ENCODE data around the gene PSMD11. TPM values are rescaled to one million over a fixed set of nuclear protein-coding genes. Genes with fewer than 3 reads are reported as not detected.

PSMD11 gene
- polyA plus RNA-seq, 3 donors, result 17.3 to 50.4 (median 38.0) TPM

- 0 to 1% (median 0%) methylated on average over 71 to 134 of the region's 135 CpGs for WGBS, 3 donors
- peak within 1 kb of the TSS; percentile 43 for H3K27ac ChIP-seq (ENCODE audit: low read depth, low read length)
Measured at GRCh38 chr17:32486701-32487472, 42.6 kb downstream of the PSMD11 start, which contains the start of gene CDK5R1. Gene CDK5R1, plus strand, starts transcription at chr17:32486993. Its CDS starts 628 bp downstream, at chr17:32487621.

GRCh38 chr17:32487473-32488176 lies 43.3 kb downstream of the PSMD11 start:
- H3K27ac ChIP-seq (ENCODE audit: low read depth, low read length), result no peak overlapping the region
- 41 to 47% (median 41%) methylated on average over 45 to 59 of the region's 59 CpGs for WGBS, 3 donors

- 92 to 98% (median 94%) methylated on average over 16 of the region's 16 CpGs for WGBS, 3 donors
- no peak overlapping the region for H3K27ac ChIP-seq (ENCODE audit: low read depth, low read length)
Measured at GRCh38 chr17:32488177-32488542, 43.9 kb downstream of the PSMD11 start.

GRCh38 chr17:32488604-32489180 lies 44.4 kb downstream of the PSMD11 start:
- WGBS, 3 donors, result 93 to 95% (median 94%) methylated on average over 13 of the region's 13 CpGs
- no peak overlapping the region for H3K27ac ChIP-seq (ENCODE audit: low read depth, low read length)

GRCh38 chr17:32489320-32490100 lies 45.2 kb downstream of the PSMD11 start:
- 67 to 91% (median 88%) methylated on average over 10 of the region's 10 CpGs for WGBS, 3 donors
- no peak overlapping the region for H3K27ac ChIP-seq (ENCODE audit: low read depth, low read length)

- 78 to 88% (median 87%) methylated on average over 16 of the region's 16 CpGs for WGBS, 3 donors
- H3K27ac ChIP-seq (ENCODE audit: low read depth, low read length), result no peak overlapping the region
Measured at GRCh38 chr17:32490101-32490482, 45.8 kb downstream of the PSMD11 start.

- no peak overlapping the region for H3K27ac ChIP-seq (ENCODE audit: low read depth, low read length)
- WGBS, 3 donors, result 84 to 88% (median 86%) methylated on average over 21 of the region's 21 CpGs
Measured at GRCh38 chr17:32491371-32492263, 47.3 kb downstream of the PSMD11 start.

GRCh38 chr17:32492264-32492589 lies 47.9 kb downstream of the PSMD11 start:
- 75 to 84% (median 77%) methylated on average over 4 of the region's 4 CpGs for WGBS, 3 donors
- H3K27ac ChIP-seq (ENCODE audit: low read depth, low read length), result no peak overlapping the region

- H3K27ac ChIP-seq (ENCODE audit: low read depth, low read length), result no peak overlapping the region
- 68 to 90% (median 77%) methylated on average over 7 of the region's 7 CpGs for WGBS, 3 donors
Measured at GRCh38 chr17:32492648-32493289, 48.5 kb downstream of the PSMD11 start.

GRCh38 chr17:32493571-32493970 lies 49.3 kb downstream of the PSMD11 start:
- 80 to 87% (median 87%) methylated on average over 15 of the region's 15 CpGs for WGBS, 3 donors
- H3K27ac ChIP-seq (ENCODE audit: low read depth, low read length), result no peak overlapping the region

- no peak overlapping the region for H3K27ac ChIP-seq (ENCODE audit: low read depth, low read length)
- 93 to 95% (median 94%) methylated on average over 9 to 11 of the region's 11 CpGs for WGBS, 3 donors
Measured at GRCh38 chr17:32493976-32494513, 49.7 kb downstream of the PSMD11 start.

- no peak overlapping the region for H3K27ac ChIP-seq (ENCODE audit: low read depth, low read length)
- WGBS, 3 donors, result 84 to 92% (median 84%) methylated on average over 34 of the region's 34 CpGs
Measured at GRCh38 chr17:32494621-32495358, 50.5 kb downstream of the PSMD11 start.

- WGBS, 3 donors, result 41 to 59% (median 42%) methylated on average over 41 to 45 of the region's 45 CpGs
Measured at GRCh38 chr17:32495359-32496231, 51.3 kb downstream of the PSMD11 start.

GRCh38 chr17:32496395-32497073 lies 52.2 kb downstream of the PSMD11 start:
- 85 to 95% (median 88%) methylated on average over 14 to 16 of the region's 16 CpGs for WGBS, 3 donors
- no peak overlapping the region for H3K27ac ChIP-seq (ENCODE audit: low read depth, low read length)

More at GRCh38 chr17:32495359-32496231, 51.3 kb downstream of the PSMD11 start:
- no peak overlapping the region for H3K27ac ChIP-seq (ENCODE audit: low read depth, low read length)
